A549 (cell line): Measurements from ENCODE around the gene ATP9A. TPM values are rescaled to one million over a fixed set of nuclear protein-coding genes. Genes with fewer than 3 reads are reported as not detected.

Experiments
- ATAC-seq, 2 experiments: fragments of 200-7000 bp in 1 of 2; fragments of >200 bp in 1 of 2; cut with Nextera tagmentation in 1 of 2; cut with Tn5 transposase in 1 of 2; 3 replicates each; pipeline versions ENCODE4 v1.8.0 to v1.9.1; 2018 to 2020; ENCODE audit warnings: mild to moderate bottlenecking in 1 of 2, moderate library complexity in 1 of 2
- CTCF ChIA-PET: fragments of 300-600 bp; sonication (Branson Sonifier 250); formaldehyde crosslinking; extraction: SDS; loops from one replicate; lab custom pipeline; 2021; ENCODE audit warnings: antibody characterized with exemption, inconsistent platforms; lab: Yijun Ruan, JAX
- POLR2A ChIA-PET: fragments of 350-600 bp; formaldehyde crosslinking; extraction: SDS; loops from one replicate; lab custom pipeline; 2021; ENCODE audit warnings: antibody characterized with exemption, inconsistent platforms; lab: Yijun Ruan, JAX
- DNase-seq, 2 experiments: peaks; one replicate each; pipeline versions ENCODE4 v3.0.0 to v3.0.0-alpha.2; 2011 to 2016; ENCODE audit warnings: low read depth in 1 of 2, low spot score in 1 of 2
- FAIRE-seq: peaks from 2 replicates; lab custom pipeline; 2011; peaks lifted over from hg19 to GRCh38; lab: Jason Lieb, UNC
- H3K27ac ChIP-seq, 2 experiments: fragments of >200 bp; sonication (Bioruptor Twin); formaldehyde crosslinking; 3 replicates each; pipeline ENCODE4 v1.5.1; 2016 to 2017
- H3K4me1 ChIP-seq: fragments of >200 bp; sonication (Bioruptor Twin); formaldehyde crosslinking; 3 replicates; pipeline ENCODE4 v1.6.1; 2016
- H3K4me2 ChIP-seq: fragments of >200 bp; sonication (Bioruptor Twin); formaldehyde crosslinking; 3 replicates; pipeline ENCODE4 v1.6.1; 2016
- H3K4me3 ChIP-seq: fragments of >200 bp; sonication (Bioruptor Twin); formaldehyde crosslinking; 3 replicates; pipeline ENCODE4 v1.5.1; 2016
- H3K9me3 ChIP-seq: fragments of >200 bp; sonication (Bioruptor Twin); formaldehyde crosslinking; 3 replicates; pipeline ENCODE4 v1.6.1; 2016
- BCL3 ChIP-seq: fragments of >200 bp; sonication (Bioruptor Twin); formaldehyde crosslinking; IDR thresholded peaks from 3 replicates; pipeline ENCODE4 v1.6.1; 2016
- CBX2 ChIP-seq: fragments of 200-600 bp; sonication (generic); IDR thresholded peaks from 2 replicates; pipeline ENCODE4 v1.6.1; 2016; ENCODE audit warnings: low read depth, mild to moderate bottlenecking, borderline replicate concordance
- CBX8 ChIP-seq: fragments of 200-600 bp; sonication (generic); IDR thresholded peaks from 2 replicates; pipeline ENCODE4 v1.6.1; 2016
- CHD2 ChIP-seq: fragments of 150-350 bp; IDR thresholded peaks from 2 replicates; pipeline ENCODE4 v1.6.1; 2014; ENCODE audit warnings: low read length; ENCODE audit not compliant: partially characterized antibody
- CTCF ChIP-seq: fragments of >200 bp; sonication (Bioruptor Twin); formaldehyde crosslinking; IDR thresholded peaks from 3 replicates; pipeline ENCODE4 v1.5.1; 2016
- E2F6 ChIP-seq: IDR thresholded peaks from 2 replicates; pipeline ENCODE4 v1.6.1; 2012; ENCODE audit warnings: low read depth, borderline replicate concordance
- EHMT2 ChIP-seq: fragments of 200-600 bp; sonication (generic); IDR thresholded peaks from 2 replicates; pipeline ENCODE4 v1.6.1; 2016; ENCODE audit warnings: antibody characterized with exemption, low read depth, mild to moderate bottlenecking, moderate library complexity
- GATA3 ChIP-seq: IDR thresholded peaks from 2 replicates; pipeline ENCODE4 v1.6.1; 2012; ENCODE audit warnings: borderline replicate concordance
- HDAC2 ChIP-seq: fragments of 200-600 bp; sonication (generic); IDR thresholded peaks from 2 replicates; pipeline ENCODE4 v1.6.1; 2016
- HES2 ChIP-seq: fragments of >200 bp; sonication (Bioruptor Twin); formaldehyde crosslinking; IDR thresholded peaks from 2 replicates; pipeline ENCODE4 v1.6.1; 2016
- HOXB13 ChIP-seq: fragments of 250-450 bp; sonication (Bioruptor Pico); IDR thresholded peaks from 2 replicates; pipeline ENCODE4 v1.5.0; 2020; ENCODE audit warnings: low read depth, mild to moderate bottlenecking, moderate library complexity
- JUNB ChIP-seq: fragments of >200 bp; sonication (Bioruptor Twin); formaldehyde crosslinking; IDR thresholded peaks from 2 replicates; pipeline ENCODE4 v1.6.1; 2016
- MYC ChIP-seq: IDR thresholded peaks from 2 replicates; pipeline ENCODE4 v1.6.1; 2012; ENCODE audit warnings: mild to moderate bottlenecking, inconsistent platforms, low read length, improper control_type of control experiment, borderline replicate concordance
- NFE2L2 ChIP-seq: fragments of 150-350 bp; conservative IDR thresholded peaks from 2 replicates; pipeline ENCODE4 v1.6.1; 2014; ENCODE audit warnings: low read length
- NPAS2 ChIP-seq: fragments of 250-450 bp; sonication (Bioruptor Pico); IDR thresholded peaks from 2 replicates; pipeline ENCODE4 v1.8.0; 2022; ENCODE audit warnings: mild to moderate bottlenecking, moderate library complexity, borderline replicate concordance
- PHF8 ChIP-seq: fragments of 200-600 bp; sonication (generic); IDR thresholded peaks from 2 replicates; pipeline ENCODE4 v1.6.1; 2016; ENCODE audit warnings: low read depth, mild to moderate bottlenecking, antibody characterized with exemption, moderate library complexity, borderline replicate concordance
- POLR2A ChIP-seq: IDR thresholded peaks from 2 replicates; pipeline ENCODE4 v1.6.1; 2012; ENCODE audit warnings: mild to moderate bottlenecking, low read length
- RNF2 ChIP-seq: fragments of 200-600 bp; sonication (generic); IDR thresholded peaks from 2 replicates; pipeline ENCODE4 v1.6.1; 2016; ENCODE audit warnings: low read depth, mild to moderate bottlenecking, antibody characterized with exemption, moderate library complexity, borderline replicate concordance
- SMC3 ChIP-seq: fragments of >200 bp; sonication (Bioruptor Twin); formaldehyde crosslinking; IDR thresholded peaks from 3 replicates; pipeline ENCODE4 v1.6.1; 2018; ENCODE audit warnings: inconsistent platforms
- SREBF2 ChIP-seq: fragments of 450-650 bp; IDR thresholded peaks from 2 replicates; pipeline ENCODE4 v1.6.1; 2014; ENCODE audit warnings: mild to moderate bottlenecking, moderate library complexity
- TP53 ChIP-seq: fragments of 250-450 bp; sonication (Bioruptor Pico); IDR thresholded peaks from 2 replicates; pipeline ENCODE4 v1.5.0; 2021; ENCODE audit warnings: mild to moderate bottlenecking, moderate library complexity
- ZFP36 ChIP-seq: fragments of 450-650 bp; IDR thresholded peaks from 2 replicates; pipeline ENCODE4 v1.6.1; 2014; ENCODE audit warnings: borderline replicate concordance; ENCODE audit not compliant: partially characterized antibody
- ZSCAN20 ChIP-seq: fragments of 250-450 bp; sonication (Bioruptor Pico); IDR thresholded peaks from 2 replicates; pipeline ENCODE4 v1.8.0; 2022; ENCODE audit warnings: mild to moderate bottlenecking, moderate library complexity
- WGBS: methylation state at CpG from one replicate; pipeline ENCODE4 v1.1.6; 2017; ENCODE audit errors: missing lambda C conversion rate; 5-methylcytosine and 5-hydroxymethylcytosine counted together
- polyA plus RNA-seq, 4 experiments: library from polyadenylated mRNA; depleted of rRNA in 3 of 4; stranded (reverse); fragments of >200 nt; fragmentation: RNase III in 1 of 4; extraction: RNeasy Plus Mini Kit Qiagen cat#74134 plus additional on column Dnase treatment in 1 of 4; gene quantifications; 2 replicates in 3 of 4; 3 replicates in 1 of 4; pipeline ENCODE4 v1.2.3, GENCODE V29; 2011 to 2017

Gene ATP9A
- polyA plus RNA-seq, 2 of the 4 experiments (the other 2 are of a cell fraction): 9.9 to 23.6 TPM

- ATAC-seq (no peak), FAIRE-seq (no peak), DNase-seq (no peak)
- peaks cover under 1% of the 10 kb centered on the region for H3K4me1 ChIP-seq
- no peak for TF ChIP-seq GATA3
- ChIA-PET CTCF (interaction anchor here (0.7 to 3.5 kb wide), 6 partner anchors 12 to 229 kb away, joined by 3 to 14 read pairs (median 4); no protein-coding TSS in a partner anchor), POLR2A (no interaction called here)
- no peak overlapping the region for H3K4me3 ChIP-seq
- no peak overlapping the region for H3K4me2 ChIP-seq
- WGBS: 77% methylated on average over 3 of the region's 3 CpGs
- H3K27ac ChIP-seq: no peak overlapping the region
- H3K9me3 ChIP-seq: no peaks in the 10 kb centered on the region
Observed at GRCh38 chr20:51575486-51575885, 192.7 kb downstream of the ATP9A start.

GRCh38 chr20:51574248-51575033, 193.7 kb downstream of the ATP9A start:
- Histone ChIP-seq H3K4me2 (no peak overlapping the region), H3K4me3 (no peak overlapping the region), H3K9me3 (no peaks in the 10 kb centered on the region), H3K27ac (no peak overlapping the region), H3K4me1 (peaks cover 11% of the 10 kb centered on the region)
- FAIRE-seq: no peak
- ChIA-PET POLR2A (no interaction called here), CTCF (interaction anchor here (0.6 to 3.5 kb wide), 9 partner anchors 11 to 267 kb away, joined by 3 to 14 read pairs (median 3); no protein-coding TSS in a partner anchor)
- 90% methylated on average over 6 of the region's 6 CpGs for WGBS
- TF ChIP-seq POLR2A (no peak), HOXB13 (CRISPR knock-in tag) (no peak), PHF8 (no peak), NPAS2 (CRISPR knock-in tag) (no peak), TP53 (CRISPR knock-in tag) (no peak), ZFP36 (no peak), HDAC2 (no peak), RNF2 (no peak), CTCF (no peak), CBX2 (no peak)
- ATAC-seq: no peak
- DNase-seq: no peak

- FAIRE-seq: no peak
- WGBS: 65% methylated on average over 8 of the region's 8 CpGs
- CTCF ChIA-PET: interaction anchor here (0.6 to 2.5 kb wide), 10 partner anchors 10 to 587 kb away, joined by 3 to 12 read pairs (median 4); no protein-coding TSS in a partner anchor
- ATAC-seq: no peak
- Histone ChIP-seq H3K4me2 (no peak overlapping the region), H3K4me3 (no peak overlapping the region), H3K4me1 (peaks cover 15% of the 10 kb centered on the region), H3K9me3 (no peaks in the 10 kb centered on the region), H3K27ac (no peak overlapping the region)
- POLR2A ChIA-PET: no interaction called here
- DNase-seq: no peak
- TF ChIP-seq POLR2A (no peak), CBX8 (no peak), SMC3 (no peak)
Observed at GRCh38 chr20:51573576-51574243, 194.5 kb downstream of the ATP9A start.

GRCh38 chr20:51571460-51571794, 196.8 kb downstream of the ATP9A start:
- POLR2A ChIA-PET: no interaction called here
- FAIRE-seq: no peak
- 94% methylated on average over 4 of the region's 4 CpGs for WGBS
- Histone ChIP-seq H3K9me3 (0 out of 3 replicates have a peak, but pooled peaks cover 3% of the 10 kb centered on the region), H3K27ac (peak overlapping the region in 1 of 2 experiments; percentile 26; a peak in 1 of 6 replicates)
- CTCF ChIA-PET: interaction anchor here (1.5 to 1.7 kb wide), 2 partner anchors 24 to 186 kb away, joined by 5 read pairs; no protein-coding TSS in a partner anchor
- DNase-seq: no peak
- TF ChIP-seq CBX2 (no peak), SREBF2 (no peak), HDAC2 (no peak), NFE2L2 (no peak), JUNB (no peak), HES2 (no peak), CHD2 (no peak), ZSCAN20 (CRISPR knock-in tag) (no peak), SMC3 (no peak), E2F6 (no peak), ZFP36 (no peak), MYC (no peak), PHF8 (no peak), BCL3 (no peak), EHMT2 (no peak)
- TF ChIP-seq, all 56 proteins: peak for 0
- ATAC-seq: no peak
- no peak overlapping the region for H3K4me2 ChIP-seq
- H3K4me3 ChIP-seq: no peak overlapping the region
- peaks cover 15% of the 10 kb centered on the region for H3K4me1 ChIP-seq
